Activated CD8-positive, alpha-beta memory T cell treated with anti-CD3 and anti-CD28 coated beads, Interleukin-2, amount 50 U/mL, for 48 hours (primary cell): ENCODE results near the gene VMAC.

Experiments
- DNase-seq: peaks from one replicate; pipeline ENCODE4 v3.0.0-alpha.2; 2020

The VMAC gene

GRCh38 chr19:5955636-5955935 lies 50.9 kb downstream of the VMAC start:
- DNase-seq, result no peak

GRCh38 chr19:5956323-5956722 lies 51.7 kb downstream of the VMAC start:
- DNase-seq, result no peak

- no peak for DNase-seq
Observed at GRCh38 chr19:5956728-5957127, 52.1 kb downstream of the VMAC start.

- DNase-seq, result no peak
Observed at GRCh38 chr19:5957170-5957569, 52.5 kb downstream of the VMAC start.

- DNase-seq, result no peak
Observed at GRCh38 chr19:5958074-5958850, 53.6 kb downstream of the VMAC start.

- no peak for DNase-seq
Observed at GRCh38 chr19:5958851-5959122, 54.1 kb downstream of the VMAC start.

- DNase-seq, result no peak
Observed at GRCh38 chr19:5959260-5960004, 54.8 kb downstream of the VMAC start.
